Neural cell (in vitro differentiated cells): ENCODE results near the gene ZBTB7B. TPM values are rescaled to one million over a fixed set of nuclear protein-coding genes. Genes with fewer than 3 reads are reported as not detected.

ENCODE experiments used
- H2AFZ ChIP-seq: fragments of 200-600, 300-800 bp; sonication (generic), shearing (Covaris generic); 2 replicates; pipeline ENCODE4 v1.6.0; 2014; ENCODE audit warnings: low read depth, mild to moderate bottlenecking, antibody characterized with exemption, low read length, moderate library complexity
- H3F3A ChIP-seq: fragments of 200-600 bp; shearing (Covaris generic); 2 replicates; pipeline ENCODE4 v1.6.1; 2016; ENCODE audit warnings: mild to moderate bottlenecking, moderate library complexity, mixed read lengths, antibody characterized with exemption, low read length; ENCODE audit not compliant: insufficient read depth, poor library complexity, severe bottlenecking
- H3K27ac ChIP-seq: fragments of 200-600, 300-800 bp; sonication (generic), shearing (Covaris generic); 2 replicates; pipeline ENCODE4 v1.5.1; 2014; ENCODE audit warnings: mild to moderate bottlenecking, low read length, moderate library complexity
- H3K27me3 ChIP-seq: fragments of 300-800, 200-600 bp; sonication (generic), shearing (Covaris generic); 2 replicates; pipeline ENCODE4 v1.6.0; 2014; ENCODE audit warnings: mild to moderate bottlenecking, low read depth, low read length, moderate library complexity; ENCODE audit not compliant: insufficient read depth
- H3K36me3 ChIP-seq: fragments of 300-800, 200-600 bp; sonication (generic), shearing (Covaris generic); 2 replicates; pipeline ENCODE4 v1.5.1; 2014; ENCODE audit warnings: mild to moderate bottlenecking, antibody characterized with exemption, low read length, moderate library complexity; ENCODE audit not compliant: insufficient read depth
- H3K4me2 ChIP-seq: fragments of 300-800, 200-600 bp; sonication (generic), shearing (Covaris generic); 2 replicates; pipeline ENCODE4 v1.6.0; 2014; ENCODE audit warnings: mild to moderate bottlenecking, low read length
- H3K4me3 ChIP-seq: fragments of 300-800, 200-600 bp; sonication (generic), shearing (Covaris generic); 2 replicates; pipeline ENCODE4 v1.5.1; 2014; ENCODE audit warnings: mild to moderate bottlenecking, low read length, moderate library complexity
- H3K79me2 ChIP-seq: fragments of 200-600 bp; shearing (Covaris generic); replicated peaks from 2 replicates; pipeline ENCODE4 v1.6.0; 2014; ENCODE audit warnings: mild to moderate bottlenecking, low read length, moderate library complexity; ENCODE audit not compliant: insufficient read depth
- H3K9ac ChIP-seq: fragments of 300-800, 200-600 bp; sonication (generic), shearing (Covaris generic); 2 replicates; pipeline ENCODE4 v1.6.1; 2016; ENCODE audit warnings: mild to moderate bottlenecking, low read length, mixed read lengths
- H3K9me2 ChIP-seq: fragments of 200-600 bp; shearing (Covaris generic); 2 replicates; pipeline ENCODE4 v1.6.1; 2016; ENCODE audit warnings: mild to moderate bottlenecking, low read length, mixed read lengths; ENCODE audit not compliant: insufficient read depth
- H3K9me3 ChIP-seq: fragments of 200-600, 300-800 bp; sonication (generic), shearing (Covaris generic); 2 replicates; pipeline ENCODE4 v1.6.1; 2016; ENCODE audit warnings: mild to moderate bottlenecking, mixed run types, low read length, moderate library complexity, mixed read lengths
- H4K20me1 ChIP-seq: fragments of 200-600 bp; shearing (Covaris generic); 2 replicates; pipeline ENCODE4 v1.6.1; 2016; ENCODE audit warnings: mild to moderate bottlenecking, mixed run types; ENCODE audit not compliant: insufficient read depth
- EP300 ChIP-seq: fragments of 450-650 bp; conservative IDR thresholded peaks from 2 replicates; pipeline ENCODE4 v1.6.1; 2014; ENCODE audit warnings: antibody characterized with exemption, mild to moderate bottlenecking, moderate library complexity; ENCODE audit not compliant: poor library complexity, severe bottlenecking
- EZH2 ChIP-seq: fragments of 200-600, 300-800 bp; shearing (Covaris generic), sonication (generic); IDR thresholded peaks from 2 replicates; pipeline ENCODE4 v1.6.1; 2014; ENCODE audit warnings: antibody characterized with exemption, low read length, borderline replicate concordance, mild to moderate bottlenecking; ENCODE audit not compliant: insufficient read depth, poor library complexity, severe bottlenecking
- MXI1 ChIP-seq: fragments of 450-650 bp; conservative IDR thresholded peaks from 2 replicates; pipeline ENCODE4 v1.6.1; 2014; ENCODE audit warnings: antibody characterized with exemption, mild to moderate bottlenecking; ENCODE audit not compliant: poor library complexity, severe bottlenecking
- POLR2AphosphoS5 ChIP-seq: IDR thresholded peaks from 2 replicates; pipeline ENCODE4 v1.6.1; 2012
- RAD21 ChIP-seq: fragments of 450-650 bp; conservative IDR thresholded peaks from 2 replicates; pipeline ENCODE4 v1.6.1; 2014; ENCODE audit warnings: antibody characterized with exemption, mild to moderate bottlenecking, moderate library complexity
- SMC3 ChIP-seq: fragments of 450-650 bp; conservative IDR thresholded peaks from 2 replicates; pipeline ENCODE4 v1.6.1; 2014; ENCODE audit warnings: antibody characterized with exemption, mild to moderate bottlenecking, moderate library complexity; ENCODE audit not compliant: poor library complexity
- TAF1 ChIP-seq: IDR thresholded peaks from 2 replicates; pipeline ENCODE4 v1.6.1; 2012; ENCODE audit warnings: low read depth
- polyA plus RNA-seq: library from polyadenylated mRNA; depleted of rRNA; stranded (reverse); fragments of >200 nt; gene quantifications from 2 replicates; pipeline ENCODE4 v1.2.3, GENCODE V29; 2014
- TF ChIP-seq, protein P1 (sequence below): fragments of 450-650 bp; IDR thresholded peaks from 2 replicates; pipeline ENCODE4 v1.5.1; 2014; ENCODE audit warnings: antibody characterized with exemption, mild to moderate bottlenecking, moderate library complexity; ENCODE audit not compliant: poor library complexity, severe bottlenecking
- TF ChIP-seq, protein P2 (sequence below): IDR thresholded peaks from 2 replicates; pipeline ENCODE4 v1.6.1; 2012; ENCODE audit warnings: borderline replicate concordance

ZBTB7B gene
- polyA plus RNA-seq, 1 donor from 2014 or later, result 0.54 TPM

DNA sequence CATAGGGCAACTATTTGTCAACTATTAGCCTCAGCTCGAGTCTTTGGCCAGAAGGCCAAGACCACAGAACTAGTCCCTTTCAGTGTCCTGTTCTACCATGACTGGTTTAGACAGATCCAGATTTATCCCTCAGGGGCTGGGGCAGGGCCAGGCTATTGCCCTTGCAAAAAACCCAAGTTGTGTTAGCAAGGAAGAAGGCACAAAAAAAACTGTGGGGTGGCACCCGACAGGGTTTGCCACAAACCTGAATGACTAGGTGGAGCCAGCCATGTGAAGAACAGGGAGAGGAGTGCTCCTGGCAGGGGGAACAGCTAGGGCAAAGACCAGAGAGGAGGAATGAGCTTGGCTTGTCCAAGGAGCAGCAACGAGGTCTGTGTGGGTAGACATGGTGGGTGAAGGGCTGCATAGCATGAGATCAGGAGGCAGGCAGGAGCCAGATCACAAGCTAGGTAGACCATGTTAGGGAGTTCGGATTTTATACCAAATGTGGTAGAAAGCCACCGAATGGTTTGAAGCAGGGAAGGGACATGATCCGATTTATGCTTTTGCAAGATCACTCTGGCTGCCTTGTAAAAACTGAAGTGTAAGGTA, 35.3 kb downstream of the ZBTB7B start:
- Histone ChIP-seq H3K27me3 (no peaks in the 10 kb centered on the region), H3K36me3 (no peaks in the 10 kb centered on the region), H3F3A (no peaks in the 10 kb centered on the region), H4K20me1 (no peaks in the 10 kb centered on the region), H3K4me2 (no peak overlapping the region), H2AFZ (no peak overlapping the region), H3K4me3 (no peak overlapping the region), H3K9me2 (no peaks in the 10 kb centered on the region), H3K9ac (no peak overlapping the region), H3K9me3 (no peaks in the 10 kb centered on the region), H3K27ac (no peak overlapping the region), H3K79me2 (no peaks in the 10 kb centered on the region)
- TF ChIP-seq, protein P1, sequence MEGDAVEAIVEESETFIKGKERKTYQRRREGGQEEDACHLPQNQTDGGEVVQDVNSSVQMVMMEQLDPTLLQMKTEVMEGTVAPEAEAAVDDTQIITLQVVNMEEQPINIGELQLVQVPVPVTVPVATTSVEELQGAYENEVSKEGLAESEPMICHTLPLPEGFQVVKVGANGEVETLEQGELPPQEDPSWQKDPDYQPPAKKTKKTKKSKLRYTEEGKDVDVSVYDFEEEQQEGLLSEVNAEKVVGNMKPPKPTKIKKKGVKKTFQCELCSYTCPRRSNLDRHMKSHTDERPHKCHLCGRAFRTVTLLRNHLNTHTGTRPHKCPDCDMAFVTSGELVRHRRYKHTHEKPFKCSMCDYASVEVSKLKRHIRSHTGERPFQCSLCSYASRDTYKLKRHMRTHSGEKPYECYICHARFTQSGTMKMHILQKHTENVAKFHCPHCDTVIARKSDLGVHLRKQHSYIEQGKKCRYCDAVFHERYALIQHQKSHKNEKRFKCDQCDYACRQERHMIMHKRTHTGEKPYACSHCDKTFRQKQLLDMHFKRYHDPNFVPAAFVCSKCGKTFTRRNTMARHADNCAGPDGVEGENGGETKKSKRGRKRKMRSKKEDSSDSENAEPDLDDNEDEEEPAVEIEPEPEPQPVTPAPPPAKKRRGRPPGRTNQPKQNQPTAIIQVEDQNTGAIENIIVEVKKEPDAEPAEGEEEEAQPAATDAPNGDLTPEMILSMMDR, result no peak
- TF ChIP-seq SMC3 (no peak), EZH2 (no peak), POLR2AphosphoS5 (no peak), MXI1 (no peak), EP300 (no peak), TAF1 (no peak), RAD21 (no peak)
- TF ChIP-seq, protein P2, sequence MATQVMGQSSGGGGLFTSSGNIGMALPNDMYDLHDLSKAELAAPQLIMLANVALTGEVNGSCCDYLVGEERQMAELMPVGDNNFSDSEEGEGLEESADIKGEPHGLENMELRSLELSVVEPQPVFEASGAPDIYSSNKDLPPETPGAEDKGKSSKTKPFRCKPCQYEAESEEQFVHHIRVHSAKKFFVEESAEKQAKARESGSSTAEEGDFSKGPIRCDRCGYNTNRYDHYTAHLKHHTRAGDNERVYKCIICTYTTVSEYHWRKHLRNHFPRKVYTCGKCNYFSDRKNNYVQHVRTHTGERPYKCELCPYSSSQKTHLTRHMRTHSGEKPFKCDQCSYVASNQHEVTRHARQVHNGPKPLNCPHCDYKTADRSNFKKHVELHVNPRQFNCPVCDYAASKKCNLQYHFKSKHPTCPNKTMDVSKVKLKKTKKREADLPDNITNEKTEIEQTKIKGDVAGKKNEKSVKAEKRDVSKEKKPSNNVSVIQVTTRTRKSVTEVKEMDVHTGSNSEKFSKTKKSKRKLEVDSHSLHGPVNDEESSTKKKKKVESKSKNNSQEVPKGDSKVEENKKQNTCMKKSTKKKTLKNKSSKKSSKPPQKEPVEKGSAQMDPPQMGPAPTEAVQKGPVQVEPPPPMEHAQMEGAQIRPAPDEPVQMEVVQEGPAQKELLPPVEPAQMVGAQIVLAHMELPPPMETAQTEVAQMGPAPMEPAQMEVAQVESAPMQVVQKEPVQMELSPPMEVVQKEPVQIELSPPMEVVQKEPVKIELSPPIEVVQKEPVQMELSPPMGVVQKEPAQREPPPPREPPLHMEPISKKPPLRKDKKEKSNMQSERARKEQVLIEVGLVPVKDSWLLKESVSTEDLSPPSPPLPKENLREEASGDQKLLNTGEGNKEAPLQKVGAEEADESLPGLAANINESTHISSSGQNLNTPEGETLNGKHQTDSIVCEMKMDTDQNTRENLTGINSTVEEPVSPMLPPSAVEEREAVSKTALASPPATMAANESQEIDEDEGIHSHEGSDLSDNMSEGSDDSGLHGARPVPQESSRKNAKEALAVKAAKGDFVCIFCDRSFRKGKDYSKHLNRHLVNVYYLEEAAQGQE, result no peak

DNA sequence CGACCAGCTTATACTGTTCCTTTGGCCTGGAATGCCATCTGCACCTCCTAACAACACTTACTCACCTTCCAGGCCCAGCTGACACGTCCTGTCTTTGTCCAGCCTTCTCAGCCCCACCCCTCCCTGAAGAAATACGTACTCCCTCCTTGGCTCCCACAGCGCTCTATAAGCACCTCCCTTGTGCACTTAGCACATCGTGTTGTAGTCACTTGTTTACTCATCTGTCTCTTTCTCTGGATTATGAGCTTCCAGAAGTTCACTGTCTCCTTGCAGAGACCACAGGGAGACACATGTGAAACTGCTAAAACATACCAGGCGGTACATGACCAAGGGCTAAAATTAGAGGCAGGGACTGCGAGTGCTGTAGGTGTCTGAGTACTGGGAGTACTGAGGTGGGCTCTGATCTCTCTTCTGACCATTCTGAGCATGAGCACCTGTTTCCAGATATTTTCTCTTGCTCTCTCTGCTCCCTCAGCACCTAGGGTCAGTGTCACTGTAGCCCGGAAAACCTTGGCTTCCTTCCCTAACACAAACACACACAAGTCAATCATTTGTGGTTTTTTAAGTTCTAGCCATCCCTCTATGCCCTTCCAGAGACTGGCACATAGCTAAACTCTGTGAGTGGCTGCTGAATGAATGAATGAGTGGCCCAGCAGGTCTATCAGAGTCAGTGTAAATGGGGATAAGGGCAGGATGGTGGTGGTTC, 36.2 kb downstream of the ZBTB7B start:
- H3K9me3 ChIP-seq, result no peaks in the 10 kb centered on the region
- no peak overlapping the region for H2AFZ ChIP-seq
- no peak overlapping the region for H3K9ac ChIP-seq
- no peaks in the 10 kb centered on the region for H3K27me3 ChIP-seq
- H3K36me3 ChIP-seq, result no peaks in the 10 kb centered on the region
- H3K4me2 ChIP-seq, result no peak overlapping the region
- H4K20me1 ChIP-seq, result no peaks in the 10 kb centered on the region
- H3K79me2 ChIP-seq, result no peaks in the 10 kb centered on the region
- H3K27ac ChIP-seq, result no peak overlapping the region
- H3F3A ChIP-seq, result no peaks in the 10 kb centered on the region
- no peak overlapping the region for H3K4me3 ChIP-seq
- TF ChIP-seq EP300 (no peak), MXI1 (no peak), SMC3 (no peak), POLR2AphosphoS5 (no peak), EZH2 (no peak), TAF1 (no peak), RAD21 (no peak)
- TF ChIP-seq, protein P1, result no peak
- TF ChIP-seq, protein P2, result no peak
- no peaks in the 10 kb centered on the region for H3K9me2 ChIP-seq
